Thymus (tissue), 11 donors: ENCODE data around the gene CD8A. TPM values are rescaled to one million over a fixed set of nuclear protein-coding genes. Genes with fewer than 3 reads are reported as not detected.

Experiments used
- DNase-seq, 9 donors: peaks; one replicate each; pipeline ENCODE4 v3.0.0-alpha.2; 2013; ENCODE audit warnings: low spot score in 9 of 9, low read depth in 6 of 9, missing footprints in 1 of 9
- H3K27ac ChIP-seq, 2 donors: one replicate each; pipeline ENCODE4 v1.5.1; 2013; ENCODE audit warnings: control low read depth in 1 of 2, low read depth in 1 of 2, low read length in 1 of 2, mild to moderate bottlenecking in 1 of 2, moderate library complexity in 1 of 2
- H3K27me3 ChIP-seq, 2 donors: one replicate each; pipeline ENCODE4 v1.5.1; 2013; ENCODE audit warnings: low read length in 1 of 2; ENCODE audit not compliant: control insufficient read depth in 2 of 2, insufficient read depth in 1 of 2
- H3K36me3 ChIP-seq, 2 donors: one replicate each; pipeline ENCODE4 v1.5.1; 2013; ENCODE audit warnings: low read length in 1 of 2, mild to moderate bottlenecking in 1 of 2, moderate library complexity in 1 of 2; ENCODE audit not compliant: control insufficient read depth in 2 of 2, insufficient read depth in 2 of 2
- H3K4me1 ChIP-seq, 2 donors: one replicate each; pipeline ENCODE4 v1.5.1; 2013; ENCODE audit warnings: low read length in 2 of 2; ENCODE audit not compliant: control insufficient read depth in 2 of 2, insufficient read depth in 2 of 2
- H3K4me3 ChIP-seq, 2 donors: one replicate each; pipeline ENCODE4 v1.5.1; 2013; ENCODE audit warnings: low read length in 2 of 2, control low read depth in 1 of 2, mild to moderate bottlenecking in 1 of 2
- H3K9me3 ChIP-seq, 2 donors: one replicate each; pipeline ENCODE4 v1.5.1; 2013; ENCODE audit warnings: low read length in 1 of 2, mild to moderate bottlenecking in 1 of 2; ENCODE audit not compliant: control insufficient read depth in 2 of 2, insufficient read depth in 1 of 2
- WGBS: extraction: QIAGEN DNeasy Blood & Tissue Kit; methylation state at CpG from one replicate; pipeline ENCODE4 v1.1.7; 2013; 5-methylcytosine and 5-hydroxymethylcytosine counted together
- polyA plus RNA-seq: library from polyadenylated mRNA; stranded (reverse); fragments of 200-250 nt; gene quantifications from one replicate; pipeline ENCODE4 v1.2.3, GENCODE V29; 2013
- total RNA-seq: library from RNA; stranded (reverse); fragments of 120-200 nt; gene quantifications from one replicate; pipeline ENCODE4 v1.2.4, GENCODE V29; 2013
- donor health status: healthy.

CD8A gene
- total and polyA plus RNA-seq, 2 donors, result 181 to 242 TPM

DNA sequence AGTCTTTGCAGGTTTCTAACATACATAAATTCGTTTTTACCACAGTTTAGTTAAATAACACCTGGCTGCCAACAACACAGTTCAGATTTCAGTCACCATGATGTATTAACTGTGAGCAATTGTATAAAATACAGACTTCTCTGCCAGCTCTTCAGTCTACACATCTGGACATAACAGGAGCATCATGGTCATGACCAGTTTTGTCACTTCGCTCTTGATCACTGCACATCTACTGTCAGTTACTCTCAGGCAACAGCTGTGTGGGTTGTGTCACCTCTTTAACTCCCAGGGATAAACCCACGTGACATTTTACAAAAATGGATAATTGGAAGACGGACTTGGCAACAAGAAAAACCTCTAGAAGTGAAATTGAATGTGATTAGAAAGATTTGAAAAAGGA lies 30.3 kb downstream of the CD8A start:
- peaks cover 22 to 39% of the 10 kb centered on the region in 2 donors for H3K36me3 ChIP-seq
- no peaks in the 10 kb centered on the region for H3K9me3 ChIP-seq
- no peaks in the 10 kb centered on the region for H3K27me3 ChIP-seq
- WGBS, result 96% methylated on average over 4 of the region's 4 CpGs
- H3K27ac ChIP-seq, result no peak overlapping the region
- no peak overlapping the region for H3K4me3 ChIP-seq
- no peak for DNase-seq
- H3K4me1 ChIP-seq, result peaks cover 4 to 10% of the 10 kb centered on the region in 2 donors

DNA sequence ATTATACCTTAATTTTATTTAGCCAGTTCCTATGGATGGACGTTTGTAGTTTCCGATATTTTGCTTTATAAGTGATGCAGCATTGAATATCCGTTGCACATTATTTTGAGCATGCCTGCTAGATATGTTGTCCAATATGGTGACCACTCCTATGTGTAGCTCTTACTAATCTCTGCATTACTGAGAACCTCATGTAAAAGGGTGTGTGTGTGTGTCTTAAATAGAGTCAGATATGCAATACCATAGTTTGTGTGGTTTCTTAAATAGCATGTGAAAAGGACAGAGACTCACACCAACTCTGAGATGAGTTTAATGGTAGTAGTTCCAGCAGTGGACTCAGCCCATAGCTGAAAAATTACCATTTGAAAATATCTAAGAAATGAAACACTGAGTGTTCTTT lies 32.3 kb downstream of the CD8A start:
- H3K36me3 ChIP-seq, result peaks cover 31 to 54% of the 10 kb centered on the region in 2 donors
- H3K4me1 ChIP-seq, result no peaks in the 10 kb centered on the region
- DNase-seq, result no peak
- WGBS, result 98% methylated on average over 3 of the region's 3 CpGs
- no peaks in the 10 kb centered on the region for H3K27me3 ChIP-seq
- no peak overlapping the region for H3K4me3 ChIP-seq
- no peaks in the 10 kb centered on the region for H3K9me3 ChIP-seq
- H3K27ac ChIP-seq, result no peak overlapping the region

DNA sequence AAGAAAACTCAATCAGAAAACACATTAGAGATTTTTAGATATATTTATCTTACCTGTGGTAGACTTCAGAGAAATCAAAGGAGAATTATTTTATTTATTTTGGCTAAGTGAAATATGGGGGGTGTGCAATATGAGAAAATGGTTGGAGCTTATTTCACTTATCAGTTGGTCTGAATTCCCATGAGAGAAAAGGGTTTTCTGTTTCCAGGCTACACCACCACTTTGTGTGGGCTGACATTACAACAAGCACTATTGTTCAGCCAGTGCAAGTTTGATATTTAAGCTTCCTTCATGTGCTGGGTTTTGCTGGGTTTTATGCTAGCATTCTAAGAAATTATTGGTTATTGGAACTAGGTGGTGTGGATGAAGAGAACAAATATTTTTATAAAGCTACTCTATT lies 37.1 kb downstream of the CD8A start:
- Histone ChIP-seq H3K36me3 (peaks cover 36 to 86% of the 10 kb centered on the region in 2 donors), H3K27ac (no peak overlapping the region), H3K4me1 (no peaks in the 10 kb centered on the region)

DNA sequence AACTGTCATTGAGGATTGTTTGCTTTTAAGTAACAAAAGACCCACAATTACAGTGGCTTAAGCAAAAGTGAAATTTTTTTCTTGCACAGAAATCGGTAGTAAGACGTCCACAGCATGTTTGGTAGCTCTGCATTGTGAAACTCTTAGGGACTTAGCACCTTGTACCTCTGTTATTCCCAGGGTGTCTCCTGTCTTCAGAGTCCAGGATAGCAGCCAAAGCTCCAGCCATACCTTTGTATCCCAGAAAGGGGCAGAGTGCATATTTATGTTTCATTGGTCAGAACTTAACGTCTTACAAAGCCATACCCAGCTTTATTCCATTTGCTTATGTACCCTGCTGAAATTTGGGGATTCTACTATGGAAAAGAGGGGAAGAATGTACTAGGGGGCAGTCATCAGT lies 37.8 kb downstream of the CD8A start:
- no peaks in the 10 kb centered on the region for H3K27me3 ChIP-seq
- WGBS, result 97% methylated on average over 3 of the region's 3 CpGs
- no peak overlapping the region for H3K27ac ChIP-seq
- peaks cover 36 to 88% of the 10 kb centered on the region in 2 donors for H3K36me3 ChIP-seq
- peaks cover 0 to 4% of the 10 kb centered on the region in 2 donors for H3K9me3 ChIP-seq
- H3K4me1 ChIP-seq, result no peaks in the 10 kb centered on the region
- DNase-seq, result no peak
- H3K4me3 ChIP-seq, result no peak overlapping the region

More for the DNA sequence above, 37.1 kb downstream of the CD8A start:
- Histone ChIP-seq H3K27me3 (no peaks in the 10 kb centered on the region), H3K9me3 (peaks cover 0 to 4% of the 10 kb centered on the region in 2 donors), H3K4me3 (no peak overlapping the region)
- DNase-seq, result no peak

GRCh38 chr2:86751778-86752177 lies 38.9 kb downstream of the CD8A start:
- Histone ChIP-seq H3K4me1 (no peaks in the 10 kb centered on the region), H3K27me3 (no peaks in the 10 kb centered on the region), H3K9me3 (peaks cover 0 to 4% of the 10 kb centered on the region in 2 donors), H3K4me3 (no peak overlapping the region), H3K27ac (no peak overlapping the region), H3K36me3 (peaks cover 28 to 85% of the 10 kb centered on the region in 2 donors)
- 98% methylated on average over 1 of the region's 1 CpG for WGBS
- no peak for DNase-seq

GRCh38 chr2:86750240-86750839 lies 40.4 kb downstream of the CD8A start:
- over 99% methylated on average over 3 of the region's 3 CpGs for WGBS
- H3K4me1 ChIP-seq, result no peaks in the 10 kb centered on the region
- peaks cover 27 to 85% of the 10 kb centered on the region in 2 donors for H3K36me3 ChIP-seq
- H3K27ac ChIP-seq, result no peak overlapping the region
- H3K9me3 ChIP-seq, result peaks cover 0 to 4% of the 10 kb centered on the region in 2 donors
- no peak for DNase-seq
- no peak overlapping the region for H3K4me3 ChIP-seq
- H3K27me3 ChIP-seq, result no peaks in the 10 kb centered on the region

DNA sequence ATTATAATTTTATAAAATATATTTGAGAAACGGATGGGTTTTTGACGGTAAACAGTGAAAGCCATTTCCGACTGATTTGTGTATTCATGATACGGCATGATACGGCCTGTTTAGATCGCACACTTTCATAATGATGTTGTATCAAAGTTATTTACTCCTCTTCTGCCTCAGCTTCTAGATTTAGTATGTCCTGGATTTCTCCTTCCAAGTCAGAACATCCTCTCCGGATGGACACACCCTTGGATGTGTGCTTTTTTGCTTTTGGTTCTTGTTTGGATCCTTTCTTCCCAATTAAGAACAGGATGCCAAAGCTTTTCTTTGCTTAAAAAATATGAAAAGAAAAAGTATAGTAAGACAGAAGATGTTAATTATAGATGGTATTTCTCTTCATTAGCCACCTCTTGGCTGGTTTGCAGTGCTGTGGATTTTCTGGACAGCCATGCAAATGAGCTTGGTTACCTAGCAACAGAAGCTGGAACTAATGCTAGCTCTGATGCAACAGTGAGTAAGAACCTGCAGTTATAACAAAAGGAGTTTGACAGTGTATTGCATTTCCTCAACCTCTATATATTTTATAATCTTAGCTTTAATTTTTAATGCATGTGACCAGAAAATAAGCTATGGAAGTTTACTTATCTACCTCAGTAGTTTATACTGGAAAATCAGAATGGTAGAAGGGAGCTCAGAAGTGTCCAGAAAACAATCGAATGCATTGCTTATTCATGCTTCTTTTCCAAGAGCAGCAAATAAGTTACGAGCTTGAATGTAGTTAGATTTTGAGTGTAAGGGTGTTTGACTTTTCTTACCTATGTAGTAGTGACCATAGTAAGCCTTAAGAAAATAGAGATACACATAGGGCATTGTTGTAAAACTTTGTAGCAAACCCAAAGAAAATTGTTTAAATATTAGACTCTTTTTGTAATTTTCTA lies 42.7 kb downstream of the CD8A start:
- Histone ChIP-seq H3K9me3 (peaks cover 0 to 4% of the 10 kb centered on the region in 2 donors), H3K4me1 (no peaks in the 10 kb centered on the region), H3K36me3 (peaks cover 23 to 79% of the 10 kb centered on the region in 2 donors), H3K27ac (no peak overlapping the region), H3K27me3 (no peaks in the 10 kb centered on the region), H3K4me3 (no peak overlapping the region)
- DNase-seq, result no peak
- 99% methylated on average over 9 of the region's 9 CpGs for WGBS

- no peak for DNase-seq
- H3K36me3 ChIP-seq, result peaks cover 22 to 71% of the 10 kb centered on the region in 2 donors
- peaks cover 0 to 4% of the 10 kb centered on the region in 2 donors for H3K9me3 ChIP-seq
- no peak overlapping the region for H3K27ac ChIP-seq
- H3K4me1 ChIP-seq, result no peaks in the 10 kb centered on the region
- H3K27me3 ChIP-seq, result no peaks in the 10 kb centered on the region
- H3K4me3 ChIP-seq, result no peak overlapping the region
Observed at GRCh38 chr2:86746939-86747338, 43.8 kb downstream of the CD8A start.

DNA sequence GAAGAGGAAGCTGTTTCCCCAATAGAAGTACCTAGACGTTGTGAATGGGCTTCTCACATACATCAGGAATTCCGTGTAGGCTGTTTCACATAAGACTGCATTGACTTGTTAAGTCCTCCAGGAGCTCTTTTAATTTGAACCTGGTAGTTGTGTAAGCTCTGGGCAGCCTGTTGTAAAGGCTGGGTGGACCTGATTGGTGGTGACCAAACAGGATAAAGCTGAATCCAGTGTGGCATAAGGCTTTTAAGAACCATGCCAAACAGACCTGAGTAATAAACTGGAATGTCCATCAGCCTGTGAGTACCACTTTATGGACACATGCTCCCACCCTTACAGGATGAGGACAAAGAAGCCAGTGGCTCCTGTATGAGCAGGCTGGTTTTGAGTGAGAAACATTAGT lies 46.6 kb downstream of the CD8A start:
- Histone ChIP-seq H3K4me3 (no peak overlapping the region), H3K27me3 (no peaks in the 10 kb centered on the region), H3K9me3 (no peaks in the 10 kb centered on the region), H3K4me1 (no peaks in the 10 kb centered on the region), H3K36me3 (peaks cover 14 to 46% of the 10 kb centered on the region in 2 donors), H3K27ac (no peak overlapping the region)
- DNase-seq, result no peak
- over 99% methylated on average over 2 of the region's 2 CpGs for WGBS
